Epithelial cell of alveolus of lung (primary cell): ENCODE results near the gene RING1. TPM values are rescaled to one million over a fixed set of nuclear protein-coding genes. Genes with fewer than 3 reads are reported as not detected.

Source experiments
- total RNA-seq: library from RNA; depleted of rRNA; stranded (reverse); fragments of >200 nt; gene quantifications from 2 replicates; pipeline ENCODE4 v1.2.1, GENCODE V29; 2015

The RING1 gene
- 17.8 and 22.0 TPM in 2 replicates for total RNA-seq

DNA sequence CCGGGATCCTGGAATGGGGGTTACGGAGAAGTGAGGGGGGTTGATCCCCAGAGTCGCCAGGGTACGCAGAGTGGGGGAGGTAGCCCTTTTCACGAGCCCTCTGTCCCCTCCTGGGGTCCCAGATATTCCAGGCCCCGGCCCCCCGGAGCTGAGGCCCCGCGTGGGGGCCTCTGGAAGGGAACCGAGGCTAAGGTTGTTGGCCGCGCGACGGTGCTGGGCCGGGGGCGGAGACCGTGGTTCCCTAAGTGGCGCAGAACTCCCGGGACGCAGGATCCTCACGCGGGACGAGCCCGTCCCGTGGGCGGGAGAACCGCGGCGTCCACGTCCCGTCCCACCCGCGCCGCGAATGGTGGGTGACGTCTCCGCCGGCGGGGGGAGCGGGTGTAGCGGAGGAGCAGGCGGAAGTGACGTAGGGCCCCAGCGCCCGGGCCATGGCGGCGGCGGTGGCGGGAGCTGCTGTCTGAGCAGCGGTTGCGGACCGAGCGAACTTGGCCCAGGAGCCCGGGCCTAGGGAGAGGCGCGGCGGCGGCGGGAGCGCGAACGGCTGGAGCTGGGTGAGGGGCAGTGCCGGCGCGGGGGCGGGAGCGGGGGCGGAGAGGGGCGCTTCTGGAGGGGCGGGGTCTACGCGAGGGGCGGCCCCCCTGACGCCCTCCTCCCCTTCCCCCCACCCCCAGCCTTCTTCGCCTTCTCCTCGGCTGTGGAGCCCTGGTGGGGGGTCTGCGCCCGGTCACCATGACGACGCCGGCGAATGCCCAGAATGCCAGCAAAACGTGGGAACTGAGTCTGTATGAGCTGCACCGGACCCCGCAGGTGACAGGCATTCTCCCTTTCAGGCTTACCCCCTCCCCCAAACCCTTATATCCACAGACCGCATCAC is at the start of gene RING1:
Gene RING1, plus strand, starts transcription at position 410 of the 877 bp plus-strand sequence. Its CDS starts 323 bp downstream, at position 733.

DNA sequence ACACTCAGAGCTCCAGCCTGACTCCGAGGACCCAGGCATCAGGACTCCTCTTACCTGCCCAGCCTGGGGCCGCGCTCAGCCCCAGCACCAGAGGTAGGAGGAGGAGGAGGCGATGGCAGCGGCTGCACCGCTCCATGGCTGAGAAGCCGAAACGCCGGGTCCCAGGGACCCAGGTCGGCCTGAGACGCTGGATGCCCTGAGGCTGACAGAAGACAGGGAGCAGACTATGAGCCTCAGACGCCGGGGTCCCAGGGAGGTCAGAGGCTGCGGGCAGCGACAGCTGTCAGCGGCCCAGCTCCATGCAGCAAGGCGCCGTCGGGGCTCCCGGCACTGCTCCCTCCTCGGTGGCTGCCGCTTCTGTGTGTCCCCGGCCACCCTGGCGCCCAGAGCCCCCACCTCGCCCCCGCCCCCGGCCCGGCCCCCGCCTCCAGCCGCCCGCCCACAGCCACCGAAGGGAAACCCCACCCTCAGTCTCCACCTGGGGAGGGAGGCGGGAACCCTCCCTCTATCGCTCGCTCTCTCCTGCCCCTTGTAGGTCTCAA is 16.1 kb upstream of the RING1 start, which contains the start of gene COL11A2:
Gene COL11A2, minus strand, starts transcription at position 363 of the 542 bp plus-strand sequence. Its CDS starts 227 bp downstream, at position 136.

DNA sequence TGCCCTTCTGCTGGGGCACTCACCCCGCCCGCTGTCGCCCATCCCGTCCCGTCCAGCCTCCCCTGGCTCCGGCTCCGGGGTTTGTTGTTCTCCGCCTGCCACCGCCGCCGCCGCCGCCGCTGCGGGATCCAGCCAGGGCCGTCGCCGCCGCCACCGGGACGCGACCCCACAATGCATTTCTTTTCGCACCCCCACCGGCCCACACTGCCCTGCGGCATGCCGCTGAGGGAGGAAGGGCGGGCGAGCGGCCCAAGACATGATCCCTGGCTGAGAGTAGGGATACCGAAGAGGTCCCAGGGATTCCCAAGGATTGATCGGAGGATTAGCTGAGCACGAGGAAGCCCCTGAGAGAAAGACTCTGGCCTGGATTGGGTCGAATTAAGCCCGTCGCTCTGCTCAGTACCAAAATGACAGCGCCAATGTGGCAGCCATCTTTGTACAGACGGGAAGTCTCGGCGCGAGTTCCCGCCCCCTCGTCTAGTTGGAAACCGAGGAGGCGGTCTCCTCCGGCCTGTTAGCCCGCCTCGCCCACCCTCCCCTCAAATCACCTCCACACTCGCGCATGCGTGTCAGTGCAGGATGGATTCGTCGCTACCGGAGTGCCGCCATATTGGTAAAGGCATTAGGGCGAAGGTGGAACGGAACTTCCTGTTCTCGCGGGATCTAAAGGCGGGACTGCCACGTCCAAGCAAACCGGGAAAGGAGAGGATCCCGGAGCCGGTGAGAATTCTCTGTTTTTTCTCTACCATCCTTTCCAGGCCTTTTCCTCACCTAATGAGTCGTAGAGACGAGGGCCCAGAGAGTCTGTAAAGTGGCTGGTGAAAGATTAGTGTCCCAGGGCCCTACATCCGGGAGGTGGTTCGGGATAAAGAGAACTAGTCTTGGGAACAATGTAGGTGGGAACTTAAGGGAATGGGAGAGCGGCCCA is 7.8 kb upstream of the RING1 start, which contains the start of the genes RXRB and SLC39A7:
Gene RXRB, minus strand, starts transcription at position 447 of the 928 bp plus-strand sequence. Its CDS starts 189 bp downstream, at position 258.
Gene SLC39A7, plus strand, starts transcription at position 649 of the 928 bp plus-strand sequence. CDS start 379 bp downstream, outside the sequence.

DNA sequence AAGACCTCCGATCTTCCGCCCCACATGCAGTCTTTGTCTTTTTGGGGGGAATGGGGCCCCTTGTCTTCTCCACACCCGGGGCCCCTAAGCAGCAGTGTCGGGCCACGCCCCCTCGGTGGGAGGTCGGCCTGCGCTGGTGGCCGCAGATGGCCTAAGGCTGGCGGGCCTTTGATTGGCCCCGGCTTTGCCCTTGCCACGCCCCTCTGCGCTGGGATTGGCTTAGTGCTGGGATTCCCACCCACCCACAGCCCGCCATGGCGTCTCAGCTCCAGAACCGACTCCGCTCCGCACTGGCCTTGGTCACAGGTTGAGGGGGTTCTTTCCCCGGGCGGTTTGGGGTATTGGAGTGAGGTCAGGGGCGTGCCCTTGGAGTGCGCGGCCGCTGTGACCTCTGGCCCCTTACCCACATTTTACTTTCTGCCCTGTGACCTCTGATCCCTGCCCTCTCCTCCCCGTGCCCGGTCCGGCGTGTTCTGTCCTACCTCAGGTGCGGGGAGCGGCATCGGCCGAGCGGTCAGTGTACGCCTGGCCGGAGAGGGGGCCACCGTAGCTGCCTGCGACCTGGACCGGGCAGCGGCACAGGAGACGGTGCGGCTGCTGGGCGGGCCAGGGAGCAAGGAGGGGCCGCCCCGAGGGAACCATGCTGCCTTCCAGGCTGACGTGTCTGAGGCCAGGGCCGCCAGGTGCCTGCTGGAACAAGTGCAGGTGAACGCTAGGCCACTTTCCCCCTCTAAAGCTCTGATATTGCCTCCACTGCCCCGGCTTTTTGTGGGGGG is 3.7 kb upstream of the RING1 start, which contains the start of gene HSD17B8:
Gene HSD17B8, plus strand, starts transcription at position 241 of the 776 bp plus-strand sequence. Its CDS starts 14 bp downstream, at position 255.

Other genes with a start within 250 kb of the RING1 start
- gene BRD2, start 239.9 kb upstream of the RING1 start, total RNA-seq = 68.0 and 115 TPM in 2 replicates
- gene HLA-DOA, start 198.9 kb upstream of the RING1 start, total RNA-seq = 0.16 TPM in 1 of 2 replicates, not detected in the other
- 1.3 and 1.8 TPM in 2 replicates for gene HLA-DPA1, start 134.9 kb upstream of the RING1 start, total RNA-seq
- gene HLA-DPB1, start 132.5 kb upstream of the RING1 start, total RNA-seq = 20.7 and 48.1 TPM in 2 replicates
- 0.16 TPM in 1 of 2 replicates, not detected in the other for gene COL11A2, start 16.0 kb upstream of the RING1 start, total RNA-seq
- 18.2 and 30.1 TPM in 2 replicates for gene RXRB, start 7.8 kb upstream of the RING1 start, total RNA-seq
- gene SLC39A7, start 7.6 kb upstream of the RING1 start, total RNA-seq = 125 and 202 TPM in 2 replicates
- 4.9 and 16.4 TPM in 2 replicates for gene HSD17B8, start 3.8 kb upstream of the RING1 start, total RNA-seq
- gene VPS52, start 63.4 kb downstream of the RING1 start, total RNA-seq = 26.1 and 26.4 TPM in 2 replicates
- gene RPS18, start 63.6 kb downstream of the RING1 start, total RNA-seq = 6,636 and 7,005 TPM in 2 replicates
- 3.6 and 6.8 TPM in 2 replicates for gene B3GALT4, start 68.6 kb downstream of the RING1 start, total RNA-seq
- gene WDR46, start 80.7 kb downstream of the RING1 start, total RNA-seq = 52.8 and 61.5 TPM in 2 replicates
- 47.4 and 68.0 TPM in 2 replicates for gene PFDN6, start 81.1 kb downstream of the RING1 start, total RNA-seq
- gene RGL2, start 90.4 kb downstream of the RING1 start, total RNA-seq = 36.6 and 37.5 TPM in 2 replicates
- gene TAPBP, start 105.6 kb downstream of the RING1 start, total RNA-seq = 101 and 167 TPM in 2 replicates
- gene ZBTB22, start 109.2 kb downstream of the RING1 start, total RNA-seq = 17.6 and 20.3 TPM in 2 replicates
- gene DAXX, start 114.5 kb downstream of the RING1 start, total RNA-seq = 35.0 and 54.7 TPM in 2 replicates
- gene KIFC1, start 183.3 kb downstream of the RING1 start, total RNA-seq = 13.1 and 31.4 TPM in 2 replicates
- 20.2 and 20.4 TPM in 2 replicates for gene PHF1, start 202.5 kb downstream of the RING1 start, total RNA-seq
- gene CUTA, start 209.6 kb downstream of the RING1 start, total RNA-seq = 205 and 287 TPM in 2 replicates
- gene SYNGAP1, start 211.6 kb downstream of the RING1 start, total RNA-seq = 3.5 and 13.7 TPM in 2 replicates
- gene ZBTB9, start 246.1 kb downstream of the RING1 start, total RNA-seq = 3.0 and 4.9 TPM in 2 replicates